Glutamatergic neuron (in vitro differentiated cells): Measurements from ENCODE around the gene DHRS2. TPM values are rescaled to one million over a fixed set of nuclear protein-coding genes. Genes with fewer than 3 reads are reported as not detected.

Experiments
- DNase-seq: peaks from one replicate; pipeline ENCODE4 v3.0.0; 2022
- H3K27ac Mint-ChIP-seq: one replicate; pipeline ENCODE4 v1.8.0; 2020; ENCODE audit warnings: mild to moderate bottlenecking, mixed read lengths, inconsistent platforms; ENCODE audit not compliant: unreplicated experiment
- H3K27me3 Mint-ChIP-seq: one replicate; pipeline ENCODE4 v1.8.0; 2020; ENCODE audit warnings: mild to moderate bottlenecking, moderate library complexity, mixed read lengths, inconsistent platforms; ENCODE audit not compliant: unreplicated experiment
- H3K36me3 Mint-ChIP-seq: one replicate; pipeline ENCODE4 v1.8.0; 2020; ENCODE audit warnings: mild to moderate bottlenecking, mixed read lengths, inconsistent platforms; ENCODE audit not compliant: unreplicated experiment
- H3K4me1 Mint-ChIP-seq: one replicate; pipeline ENCODE4 v1.8.0; 2020; ENCODE audit warnings: mild to moderate bottlenecking, low read depth, mixed read lengths, inconsistent platforms; ENCODE audit not compliant: unreplicated experiment
- H3K4me3 Mint-ChIP-seq: one replicate; pipeline ENCODE4 v1.8.0; 2020; ENCODE audit warnings: mild to moderate bottlenecking, mixed read lengths, inconsistent platforms; ENCODE audit not compliant: unreplicated experiment
- H3K9me3 Mint-ChIP-seq: one replicate; pipeline ENCODE4 v1.8.0; 2020; ENCODE audit warnings: mild to moderate bottlenecking, moderate library complexity, mixed read lengths, inconsistent platforms; ENCODE audit not compliant: unreplicated experiment
- total RNA-seq: library from RNA; stranded (reverse); fragmentation: NEBNext Ultra II Directional; extraction: Animal tissue kit (Norgen Biotek cat#: 25700); gene quantifications from one replicate; pipeline ENCODE4 v1.2.1, GENCODE V29; 2021; ENCODE audit not compliant: unreplicated experiment
- TF ChIP-seq, protein P1 (sequence below): fragments of 200-600 bp; sonication (generic); IDR thresholded peaks from one replicate; pipeline ENCODE4 v1.5.0; 2021; ENCODE audit not compliant: partially characterized antibody, unreplicated experiment

Gene DHRS2
- total RNA-seq, 1 donor from 2014 or later = 0.42 TPM

DNA sequence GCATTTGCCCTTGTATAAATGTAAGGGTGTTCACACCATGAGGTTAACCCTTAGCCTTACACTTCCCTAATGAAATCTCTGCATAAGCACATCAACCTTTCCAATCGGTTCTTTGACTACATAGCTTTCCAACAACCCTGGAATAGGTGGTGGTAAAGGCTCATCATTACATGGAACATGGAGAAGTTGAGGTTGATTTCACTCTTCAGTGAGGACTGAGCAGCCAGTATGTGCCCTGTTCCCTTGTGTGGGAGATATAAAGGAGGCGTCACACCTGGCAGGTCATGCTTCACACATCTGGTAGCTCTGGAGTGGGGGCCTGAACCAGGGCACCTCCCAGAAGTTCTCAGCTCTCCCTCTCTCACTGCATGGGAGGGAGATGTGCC, 35.8 kb upstream of the DHRS2 start:
- Mint-ChIP-seq H3K27me3 (no peaks in the 10 kb centered on the region), H3K4me3 (no peak overlapping the region), H3K9me3 (peaks cover 5% of the 10 kb centered on the region), H3K4me1 (no peaks in the 10 kb centered on the region), H3K36me3 (no peaks in the 10 kb centered on the region), H3K27ac (no peak overlapping the region)
- no peak for DNase-seq
- TF ChIP-seq, protein P1, sequence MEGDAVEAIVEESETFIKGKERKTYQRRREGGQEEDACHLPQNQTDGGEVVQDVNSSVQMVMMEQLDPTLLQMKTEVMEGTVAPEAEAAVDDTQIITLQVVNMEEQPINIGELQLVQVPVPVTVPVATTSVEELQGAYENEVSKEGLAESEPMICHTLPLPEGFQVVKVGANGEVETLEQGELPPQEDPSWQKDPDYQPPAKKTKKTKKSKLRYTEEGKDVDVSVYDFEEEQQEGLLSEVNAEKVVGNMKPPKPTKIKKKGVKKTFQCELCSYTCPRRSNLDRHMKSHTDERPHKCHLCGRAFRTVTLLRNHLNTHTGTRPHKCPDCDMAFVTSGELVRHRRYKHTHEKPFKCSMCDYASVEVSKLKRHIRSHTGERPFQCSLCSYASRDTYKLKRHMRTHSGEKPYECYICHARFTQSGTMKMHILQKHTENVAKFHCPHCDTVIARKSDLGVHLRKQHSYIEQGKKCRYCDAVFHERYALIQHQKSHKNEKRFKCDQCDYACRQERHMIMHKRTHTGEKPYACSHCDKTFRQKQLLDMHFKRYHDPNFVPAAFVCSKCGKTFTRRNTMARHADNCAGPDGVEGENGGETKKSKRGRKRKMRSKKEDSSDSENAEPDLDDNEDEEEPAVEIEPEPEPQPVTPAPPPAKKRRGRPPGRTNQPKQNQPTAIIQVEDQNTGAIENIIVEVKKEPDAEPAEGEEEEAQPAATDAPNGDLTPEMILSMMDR = no peak

DNA sequence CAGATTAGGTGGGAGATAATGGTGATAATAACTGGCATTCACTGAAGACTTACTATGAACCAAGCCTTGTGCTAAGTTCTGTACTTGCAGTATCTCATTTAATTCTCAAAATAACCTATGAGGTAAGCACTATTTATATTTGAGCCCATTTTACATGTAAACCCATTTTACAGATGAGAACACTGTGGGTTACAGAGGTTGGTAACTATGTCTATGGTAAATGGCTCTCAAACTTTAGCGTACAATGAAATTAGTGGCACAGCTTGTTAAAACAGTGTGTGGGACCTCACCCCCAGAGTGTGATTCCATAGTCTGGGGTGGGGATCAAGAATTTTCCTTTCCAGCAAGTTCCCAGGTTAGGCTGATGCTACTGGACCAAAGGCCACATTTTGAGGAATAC, 35.4 kb upstream of the DHRS2 start:
- Mint-ChIP-seq H3K4me1 (no peaks in the 10 kb centered on the region), H3K27ac (no peak overlapping the region), H3K36me3 (no peaks in the 10 kb centered on the region), H3K27me3 (no peaks in the 10 kb centered on the region), H3K4me3 (no peak overlapping the region), H3K9me3 (peaks cover 5% of the 10 kb centered on the region)
- TF ChIP-seq, protein P1 = no peak
- no peak for DNase-seq

DNA sequence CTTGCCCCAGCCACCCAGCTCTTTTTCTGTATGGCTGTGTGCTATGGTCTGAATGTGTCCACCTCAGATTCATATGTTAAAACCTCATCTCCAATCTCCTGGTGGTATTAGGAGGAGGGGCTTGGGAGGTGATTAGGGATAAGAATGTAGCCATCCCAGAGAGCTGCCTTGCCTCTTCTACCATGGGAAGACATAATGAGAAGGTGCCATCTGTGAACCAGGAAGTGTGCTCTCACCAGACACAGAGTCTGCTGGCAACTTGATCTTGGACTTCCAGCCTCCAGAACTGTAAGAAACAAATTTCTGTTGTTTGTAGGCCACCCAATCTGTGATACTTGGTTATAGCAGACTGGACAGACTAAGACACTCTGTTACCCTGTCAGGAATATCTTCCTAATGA, 34.7 kb upstream of the DHRS2 start:
- DNase-seq = no peak
- Mint-ChIP-seq H3K36me3 (no peaks in the 10 kb centered on the region), H3K27ac (no peak overlapping the region), H3K9me3 (peaks cover 5% of the 10 kb centered on the region), H3K4me1 (no peaks in the 10 kb centered on the region), H3K4me3 (no peak overlapping the region), H3K27me3 (no peaks in the 10 kb centered on the region)
- TF ChIP-seq, protein P1 = no peak

DNA sequence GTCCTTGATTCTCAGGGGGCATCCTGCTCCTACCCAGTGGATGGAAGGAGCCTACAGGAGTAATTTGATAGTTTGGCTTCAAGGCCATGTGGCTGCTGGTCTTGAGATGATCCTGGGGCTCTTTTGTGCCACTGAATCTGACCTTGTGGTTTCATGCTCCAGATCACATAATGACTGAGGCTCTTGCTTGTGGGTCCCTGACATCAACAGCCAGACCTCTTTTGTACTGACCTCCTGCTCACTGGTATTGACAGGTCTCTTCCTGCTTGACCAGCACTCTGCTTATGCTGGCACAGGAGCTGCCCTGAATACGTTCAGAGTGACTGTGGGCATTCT, 34.4 kb upstream of the DHRS2 start:
- Mint-ChIP-seq H3K4me3 (no peak overlapping the region), H3K27ac (no peak overlapping the region), H3K36me3 (no peaks in the 10 kb centered on the region), H3K27me3 (no peaks in the 10 kb centered on the region), H3K9me3 (peaks cover 7% of the 10 kb centered on the region), H3K4me1 (no peaks in the 10 kb centered on the region)
- no peak for DNase-seq
- TF ChIP-seq, protein P1 = no peak

DNA sequence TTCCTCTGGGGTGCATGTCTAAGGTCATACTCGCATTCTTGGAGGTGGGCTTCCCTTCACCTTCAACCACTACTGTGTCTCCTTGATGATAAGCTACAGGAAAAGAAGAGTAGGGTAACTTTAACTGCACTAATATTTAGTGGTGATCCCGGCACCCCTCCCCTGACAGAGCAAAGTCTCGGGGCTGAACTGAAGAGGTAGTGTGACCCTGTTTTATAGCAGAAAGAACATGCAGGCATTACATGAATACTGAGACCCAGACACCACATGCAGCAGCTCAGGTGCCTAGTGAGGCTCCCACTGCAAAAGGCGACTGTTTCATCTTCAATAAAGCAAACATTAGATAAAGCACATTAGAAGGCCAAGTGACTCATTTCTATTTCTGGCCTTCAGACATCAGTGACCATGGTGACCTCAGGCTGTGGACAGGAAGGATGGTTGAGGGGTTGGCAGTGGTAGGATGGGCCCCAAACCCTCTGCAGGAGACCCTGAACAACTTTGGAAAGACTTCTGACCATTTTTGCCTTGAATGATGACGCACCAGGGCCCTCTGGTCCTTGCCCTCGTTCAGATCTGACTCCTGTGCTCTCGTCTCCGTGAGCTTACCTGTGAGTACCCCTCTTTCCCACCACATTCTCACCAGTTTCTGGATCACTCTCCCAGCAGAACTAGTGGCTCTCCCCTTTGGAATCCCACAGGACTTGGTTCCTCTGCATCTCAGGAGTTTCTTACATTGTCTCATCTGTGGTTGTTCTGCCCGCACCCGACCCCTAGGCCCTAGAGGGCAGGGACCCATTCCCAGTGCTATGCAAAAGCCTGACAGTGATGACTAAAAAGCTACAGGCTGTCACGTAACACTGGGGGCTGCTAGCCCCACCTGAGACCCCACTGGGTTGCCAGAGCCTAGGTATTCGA, 33.7 kb upstream of the DHRS2 start:
- no peak for DNase-seq
- no peaks in the 10 kb centered on the region for H3K36me3 Mint-ChIP-seq
- TF ChIP-seq, protein P1 = no peak
- no peak overlapping the region for H3K4me3 Mint-ChIP-seq
- H3K27me3 Mint-ChIP-seq = no peaks in the 10 kb centered on the region
- H3K27ac Mint-ChIP-seq = no peak overlapping the region
- H3K4me1 Mint-ChIP-seq = no peaks in the 10 kb centered on the region
- H3K9me3 Mint-ChIP-seq = peaks cover 7% of the 10 kb centered on the region
